Uterus (tissue), 4 donors: ENCODE measurements around the gene APPL1. TPM values are rescaled to one million over a fixed set of nuclear protein-coding genes. Genes with fewer than 3 reads are reported as not detected.
A peak's percentile ranks its signal among the peaks of the same experiment; 100 is the strongest.

Experiments
- DNase-seq, 2 donors: peaks; one replicate each; pipeline ENCODE4 v3.0.0-alpha.2; 2019 to 2020
- H3K27ac ChIP-seq, 2 donors: fragments of 200-600 bp; sonication (generic); 1 replicate in 1 of 2; 2 replicates in 1 of 2; pipeline ENCODE4 v1.5.1; 2016 to 2018
- H3K27me3 ChIP-seq, 2 donors: fragments of 200-600 bp; sonication (generic); one replicate each; pipeline ENCODE4 v1.5.1; 2018 to 2019; ENCODE audit warnings: control low read depth in 1 of 2
- H3K36me3 ChIP-seq, 2 donors: fragments of 200-600 bp; sonication (generic); one replicate each; pipeline ENCODE4 v1.5.1; 2019; ENCODE audit warnings: control low read depth in 1 of 2
- H3K4me1 ChIP-seq, 2 donors: fragments of 200-600 bp; sonication (generic); one replicate each; pipeline ENCODE4 v1.5.1; 2018 to 2019; ENCODE audit warnings: control low read depth in 1 of 2
- H3K4me3 ChIP-seq, 2 donors: fragments of 200-600 bp; sonication (generic); 1 replicate in 1 of 2; 2 replicates in 1 of 2; pipeline ENCODE4 v1.5.1; 2018 to 2019; ENCODE audit warnings: mild to moderate bottlenecking in 1 of 2
- H3K9me3 ChIP-seq, 2 donors: fragments of 200-600 bp; sonication (generic); one replicate each; pipeline ENCODE4 v1.5.1; 2019; ENCODE audit warnings: control low read depth in 1 of 2
- POLR2A ChIP-seq, 2 donors: fragments of 450-650 bp; IDR thresholded peaks; one replicate each; pipeline ENCODE4 v1.6.1; 2016; ENCODE audit warnings: antibody characterized with exemption in 2 of 2, mild to moderate bottlenecking in 1 of 2, moderate library complexity in 1 of 2
- intact Hi-C: fragments of 100-400 bp; cut with DNase I; formaldehyde crosslinking; loops from one replicate; pipeline ENCODE4 v1.15.1; 2023; ENCODE audit warnings: low total_unique reads
- total RNA-seq, 4 donors: library from RNA; depleted of rRNA in 3 of 4; stranded (reverse); fragments of >200 nt in 3 of 4; gene quantifications; one replicate each; pipeline versions ENCODE4 v1.1.0 to v1.2.4, GENCODE V29; 2014 to 2023
- TF ChIP-seq, protein P1 (sequence below), 4 experiments: fragments of 200-600 bp in 2 of 4; fragments of 450-650 bp in 2 of 4; sonication (generic) in 2 of 4; IDR thresholded peaks; one replicate each; pipeline ENCODE4 v1.5.1; 2016 to 2019; ENCODE audit warnings: antibody characterized with exemption in 4 of 4, mild to moderate bottlenecking in 2 of 4, moderate library complexity in 1 of 4
- donor health status: DM: yes; HTN: yes; CAD: no.

APPL1 gene
- total RNA-seq, 4 donors from 2014 or later, result 25.4 to 114 (median 51.7) TPM

DNA sequence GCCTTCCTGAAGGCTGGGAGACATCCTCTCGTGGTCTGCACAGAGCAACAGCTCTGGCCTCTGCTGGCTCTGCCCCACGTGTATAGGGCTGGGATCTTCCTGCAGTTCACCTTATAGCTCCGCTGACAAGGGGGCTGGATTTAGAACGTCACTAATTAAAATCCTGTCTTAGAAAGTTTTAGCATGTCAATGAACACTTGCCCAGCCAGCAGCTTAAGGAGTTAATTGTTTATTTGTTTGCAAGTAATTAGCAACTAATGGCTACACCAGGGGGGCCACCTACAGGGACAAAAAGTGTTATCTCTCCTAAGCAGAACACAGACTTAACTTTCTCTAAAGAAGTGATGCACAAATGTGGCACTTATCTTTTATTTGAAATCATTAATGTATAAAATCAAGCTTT lies 27.6 kb upstream of the APPL1 start, which contains the start of gene HESX1:
Gene HESX1, minus strand, starts transcription at position 84 of the 403 bp plus-strand sequence. Its CDS starts 60 bp downstream, at position 24.
- Histone ChIP-seq H3K4me3 (no peak within 1 kb of the TSS), H3K27me3 (no peaks in the 10 kb centered on the region), H3K27ac (no peak within 1 kb of the TSS), H3K9me3 (no peaks in the 10 kb centered on the region), H3K4me1 (no peaks in the 10 kb centered on the region), H3K36me3 (no peaks in the 10 kb centered on the region)
- TF ChIP-seq POLR2A (IDR thresholded peaks at IDR 0.05), result no peak
- TF ChIP-seq, protein P1, sequence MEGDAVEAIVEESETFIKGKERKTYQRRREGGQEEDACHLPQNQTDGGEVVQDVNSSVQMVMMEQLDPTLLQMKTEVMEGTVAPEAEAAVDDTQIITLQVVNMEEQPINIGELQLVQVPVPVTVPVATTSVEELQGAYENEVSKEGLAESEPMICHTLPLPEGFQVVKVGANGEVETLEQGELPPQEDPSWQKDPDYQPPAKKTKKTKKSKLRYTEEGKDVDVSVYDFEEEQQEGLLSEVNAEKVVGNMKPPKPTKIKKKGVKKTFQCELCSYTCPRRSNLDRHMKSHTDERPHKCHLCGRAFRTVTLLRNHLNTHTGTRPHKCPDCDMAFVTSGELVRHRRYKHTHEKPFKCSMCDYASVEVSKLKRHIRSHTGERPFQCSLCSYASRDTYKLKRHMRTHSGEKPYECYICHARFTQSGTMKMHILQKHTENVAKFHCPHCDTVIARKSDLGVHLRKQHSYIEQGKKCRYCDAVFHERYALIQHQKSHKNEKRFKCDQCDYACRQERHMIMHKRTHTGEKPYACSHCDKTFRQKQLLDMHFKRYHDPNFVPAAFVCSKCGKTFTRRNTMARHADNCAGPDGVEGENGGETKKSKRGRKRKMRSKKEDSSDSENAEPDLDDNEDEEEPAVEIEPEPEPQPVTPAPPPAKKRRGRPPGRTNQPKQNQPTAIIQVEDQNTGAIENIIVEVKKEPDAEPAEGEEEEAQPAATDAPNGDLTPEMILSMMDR (IDR thresholded peaks at IDR 0.05), result no peak
- no peak for DNase-seq
- intact Hi-C loops, result no loop called here

DNA sequence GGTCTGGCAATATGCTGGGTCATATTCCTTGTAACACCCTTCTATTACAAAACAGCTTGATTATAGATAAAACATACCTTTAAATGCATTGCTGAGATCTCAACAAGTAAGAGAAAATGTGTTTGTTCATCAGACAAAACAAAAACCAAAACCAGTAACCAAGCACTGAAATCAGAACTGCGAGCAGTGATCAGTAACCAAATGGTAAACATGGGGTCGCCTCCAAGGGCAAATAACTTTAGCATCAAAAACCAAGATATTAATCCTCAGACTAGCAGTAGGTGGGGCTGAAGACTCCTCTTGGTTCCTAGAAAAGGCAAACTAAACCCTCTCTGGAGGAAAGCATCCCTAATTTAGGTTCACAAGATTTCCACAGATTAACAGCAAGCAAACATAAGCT lies 21.1 kb upstream of the APPL1 start:
- no peaks in the 10 kb centered on the region for H3K36me3 ChIP-seq
- H3K9me3 ChIP-seq, result no peaks in the 10 kb centered on the region
- intact Hi-C loops, result no loop called here
- H3K4me3 ChIP-seq, result no peak overlapping the region
- no peaks in the 10 kb centered on the region for H3K4me1 ChIP-seq
- no peak for DNase-seq
- TF ChIP-seq POLR2A (IDR thresholded peaks at IDR 0.05), result no peak
- TF ChIP-seq, protein P1 (IDR thresholded peaks at IDR 0.05), result no peak
- H3K27me3 ChIP-seq, result no peaks in the 10 kb centered on the region
- no peak overlapping the region for H3K27ac ChIP-seq

DNA sequence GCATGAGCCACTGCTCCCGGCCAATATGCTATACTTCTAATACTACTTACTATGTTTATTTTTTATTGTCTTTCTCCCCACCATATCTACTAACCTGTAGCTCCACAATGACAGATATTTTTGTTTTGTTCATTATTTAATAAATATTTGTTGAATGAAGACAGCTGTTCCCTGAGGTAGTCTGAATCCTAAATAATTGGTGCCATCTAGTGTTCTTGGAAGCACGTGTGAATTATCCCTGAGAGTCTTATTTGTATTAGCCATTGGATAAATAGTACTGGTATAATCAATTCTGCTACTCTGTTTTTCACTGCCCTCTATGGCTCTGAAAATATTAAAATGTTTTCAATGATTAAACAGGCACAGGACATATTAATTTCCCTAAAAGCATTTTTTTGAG lies 5.6 kb upstream of the APPL1 start:
- no peak for DNase-seq
- Histone ChIP-seq H3K27me3 (no peaks in the 10 kb centered on the region), H3K4me1 (no peaks in the 10 kb centered on the region), H3K9me3 (no peaks in the 10 kb centered on the region), H3K27ac (no peak overlapping the region), H3K4me3 (no peak overlapping the region), H3K36me3 (no peaks in the 10 kb centered on the region)
- intact Hi-C loops, result loop anchor here (5.0 to 10.0 kb wide), 2 partner anchors 57 to 125 kb away; partner anchors contain the start of gene IL17RD
- TF ChIP-seq, protein P1 (IDR thresholded peaks at IDR 0.05), result peak; percentile 34 to 51 (median 40)
- TF ChIP-seq POLR2A (IDR thresholded peaks at IDR 0.05), result no peak

DNA sequence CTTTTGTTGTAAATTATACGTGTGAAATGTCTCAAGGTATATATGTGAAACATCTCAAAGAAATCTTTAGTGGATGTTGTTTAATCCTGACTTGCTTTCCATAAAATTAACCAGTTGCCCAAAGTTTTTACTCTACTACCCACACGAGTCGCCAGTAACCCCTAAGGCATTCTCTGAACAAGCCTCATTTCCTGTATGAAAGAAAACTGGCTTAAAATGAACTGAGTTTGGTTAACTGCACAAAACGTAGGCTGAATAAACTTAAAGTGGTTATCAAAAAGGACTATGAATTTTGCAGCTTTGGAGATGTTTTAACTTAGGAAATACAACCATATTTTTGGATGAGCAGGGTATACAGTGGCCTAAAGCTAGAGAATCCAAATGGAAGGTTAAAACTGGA lies 2.7 kb upstream of the APPL1 start:
- H3K27ac ChIP-seq, result no peak overlapping the region
- H3K36me3 ChIP-seq, result no peaks in the 10 kb centered on the region
- H3K4me3 ChIP-seq, result no peak overlapping the region
- no peaks in the 10 kb centered on the region for H3K9me3 ChIP-seq
- no peak for TF ChIP-seq POLR2A (IDR thresholded peaks at IDR 0.05)
- TF ChIP-seq, protein P1 (IDR thresholded peaks at IDR 0.05), result no peak
- H3K27me3 ChIP-seq, result no peaks in the 10 kb centered on the region
- no peak for DNase-seq
- intact Hi-C loops, result loop anchor here (5.0 to 10.0 kb wide), 2 partner anchors 60 to 128 kb away; partner anchors contain the start of gene IL17RD
- peaks cover 0 to 6% of the 10 kb centered on the region in 2 donors for H3K4me1 ChIP-seq

DNA sequence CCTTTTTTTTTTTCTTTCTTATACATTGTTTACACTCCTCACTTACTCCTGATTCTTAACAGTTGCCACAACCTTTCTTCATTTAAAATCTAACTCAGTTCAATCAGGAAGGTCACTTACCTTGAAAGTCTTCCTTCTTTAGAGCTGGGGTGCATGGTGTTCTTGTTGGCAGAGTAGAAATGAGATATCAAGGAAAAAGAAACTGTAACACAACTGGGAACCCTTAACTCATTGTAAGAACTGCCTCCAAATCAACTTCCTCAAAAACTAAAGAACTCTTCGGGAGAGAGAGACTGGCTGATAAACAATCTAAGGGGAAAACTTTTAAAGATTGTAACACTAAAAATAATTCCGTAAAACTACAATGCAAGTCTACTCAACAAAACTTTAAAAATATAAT lies 1.4 kb upstream of the APPL1 start:
- Histone ChIP-seq H3K27ac (no peak overlapping the region), H3K9me3 (no peaks in the 10 kb centered on the region), H3K4me1 (peaks cover 0 to 10% of the 10 kb centered on the region in 2 donors), H3K27me3 (no peaks in the 10 kb centered on the region), H3K36me3 (no peaks in the 10 kb centered on the region), H3K4me3 (no peak overlapping the region)
- no peak for DNase-seq
- TF ChIP-seq, protein P1 (IDR thresholded peaks at IDR 0.05), result no peak
- TF ChIP-seq POLR2A (IDR thresholded peaks at IDR 0.05), result no peak
- intact Hi-C loops, result loop anchor here (10.0 kb wide), 1 partner anchor 61 kb away; the partner anchor contains the start of gene IL17RD
